ENCODE data around the gene NUDT16.

Gene NUDT16

GRCh38 chr3:131386429-131387165, 5.0 kb downstream of the NUDT16 start:
- no peak for DNase-seq (ENCODE audit: low spot score)

GRCh38 chr3:131387796-131388489, 6.4 kb downstream of the NUDT16 start:
- DNase-seq (ENCODE audit: low spot score) = no peak

GRCh38 chr3:131388490-131388799, 6.9 kb downstream of the NUDT16 start:
- DNase-seq (ENCODE audit: low spot score) = no peak

GRCh38 chr3:131390331-131390730, 8.8 kb downstream of the NUDT16 start:
- DNase-seq (ENCODE audit: low spot score) = no peak

GRCh38 chr3:131393051-131393450, 11.5 kb downstream of the NUDT16 start:
- DNase-seq (ENCODE audit: low spot score) = no peak

GRCh38 chr3:131393868-131394267, 12.3 kb downstream of the NUDT16 start:
- no peak for DNase-seq (ENCODE audit: low spot score)

- no peak for DNase-seq (ENCODE audit: low spot score)
These were observed 12.8 kb downstream of the NUDT16 start for GRCh38 chr3:131394400-131394799.

GRCh38 chr3:131396170-131396569, 14.6 kb downstream of the NUDT16 start:
- no peak for DNase-seq (ENCODE audit: low spot score)

GRCh38 chr3:131397889-131398288, 16.3 kb downstream of the NUDT16 start:
- no peak for DNase-seq (ENCODE audit: low spot score)

GRCh38 chr3:131401978-131402377, 20.4 kb downstream of the NUDT16 start:
- no peak for DNase-seq (ENCODE audit: low spot score)

GRCh38 chr3:131402391-131403039, 20.9 kb downstream of the NUDT16 start:
- DNase-seq (ENCODE audit: low spot score) = no peak

- DNase-seq (ENCODE audit: low spot score) = no peak
These were observed 21.8 kb downstream of the NUDT16 start for GRCh38 chr3:131403216-131403895.

- no peak for DNase-seq (ENCODE audit: low spot score)
These were observed 23.8 kb downstream of the NUDT16 start for GRCh38 chr3:131405411-131405810.

GRCh38 chr3:131406274-131406673, 24.7 kb downstream of the NUDT16 start:
- DNase-seq (ENCODE audit: low spot score) = no peak

- DNase-seq (ENCODE audit: low spot score) = no peak
These were observed 36.2 kb downstream of the NUDT16 start for GRCh38 chr3:131417751-131418150.

GRCh38 chr3:131421301-131421700, 39.7 kb downstream of the NUDT16 start:
- no peak for DNase-seq (ENCODE audit: low spot score)

- DNase-seq (ENCODE audit: low spot score) = no peak
These were observed 40.5 kb downstream of the NUDT16 start for GRCh38 chr3:131421957-131422498.

- DNase-seq (ENCODE audit: low spot score) = no peak
These were observed 45.7 kb downstream of the NUDT16 start for GRCh38 chr3:131427226-131427625.

GRCh38 chr3:131431754-131432153, 50.2 kb downstream of the NUDT16 start:
- no peak for DNase-seq (ENCODE audit: low spot score)

GRCh38 chr3:131432441-131432840, 50.9 kb downstream of the NUDT16 start:
- no peak for DNase-seq (ENCODE audit: low spot score)

- no peak for DNase-seq (ENCODE audit: low spot score)
These were observed 53.4 kb downstream of the NUDT16 start for GRCh38 chr3:131435000-131435399.

Data from COLO829 (cell line).